ENCODE data around the gene CD244.

Gene CD244

GRCh38 chr1:160835751-160836150, 26.9 kb downstream of the CD244 start:
- Histone ChIP-seq H3K27me3 (no peaks in the 10 kb centered on the region), H3K4me3 (ENCODE audit: low read depth in 1 of 2, low read length in 1 of 2) (no peak overlapping the region), H3K9me3 (no peaks in the 10 kb centered on the region), H3K4me1 (ENCODE audit: control insufficient read depth in 1 of 2, insufficient read depth in 1 of 2, low read depth in 1 of 2, low read length in 1 of 2) (peaks cover 30 to 32% of the 10 kb centered on the region in 2 experiments), H3K27ac (peak overlapping the region; percentile 58), H3K36me3 (no peaks in the 10 kb centered on the region)
- TF ChIP-seq CTCF (IDR thresholded peaks at IDR 0.05) = no peak

GRCh38 chr1:160834945-160835565, 27.6 kb downstream of the CD244 start:
- H3K36me3 ChIP-seq = no peaks in the 10 kb centered on the region
- peaks cover 30 to 32% of the 10 kb centered on the region in 2 experiments for H3K4me1 ChIP-seq (ENCODE audit: control insufficient read depth in 1 of 2, insufficient read depth in 1 of 2, low read depth in 1 of 2, low read length in 1 of 2)
- no peaks in the 10 kb centered on the region for H3K27me3 ChIP-seq
- no peak overlapping the region for H3K27ac ChIP-seq
- no peak overlapping the region for H3K4me3 ChIP-seq (ENCODE audit: low read depth in 1 of 2, low read length in 1 of 2)
- TF ChIP-seq CTCF (IDR thresholded peaks at IDR 0.05) = no peak
- no peaks in the 10 kb centered on the region for H3K9me3 ChIP-seq

GRCh38 chr1:160830321-160831153, 32.1 kb downstream of the CD244 start:
- H3K4me1 ChIP-seq (ENCODE audit: control insufficient read depth in 1 of 2, insufficient read depth in 1 of 2, low read depth in 1 of 2, low read length in 1 of 2) = no peaks in the 10 kb centered on the region
- H3K36me3 ChIP-seq = no peaks in the 10 kb centered on the region
- H3K9me3 ChIP-seq = no peaks in the 10 kb centered on the region
- no peak overlapping the region for H3K4me3 ChIP-seq (ENCODE audit: low read depth in 1 of 2, low read length in 1 of 2)
- TF ChIP-seq CTCF (IDR thresholded peaks at IDR 0.05) = no peak
- H3K27ac ChIP-seq = no peak overlapping the region
- no peaks in the 10 kb centered on the region for H3K27me3 ChIP-seq

GRCh38 chr1:160829766-160830165, 32.9 kb downstream of the CD244 start:
- H3K4me3 ChIP-seq (ENCODE audit: low read depth in 1 of 2, low read length in 1 of 2) = no peak overlapping the region
- no peaks in the 10 kb centered on the region for H3K36me3 ChIP-seq
- no peaks in the 10 kb centered on the region for H3K27me3 ChIP-seq
- H3K27ac ChIP-seq = no peak overlapping the region
- H3K9me3 ChIP-seq = no peaks in the 10 kb centered on the region
- no peak for TF ChIP-seq CTCF (IDR thresholded peaks at IDR 0.05)
- H3K4me1 ChIP-seq (ENCODE audit: control insufficient read depth in 1 of 2, insufficient read depth in 1 of 2, low read depth in 1 of 2, low read length in 1 of 2) = no peaks in the 10 kb centered on the region

GRCh38 chr1:160827418-160827817, 35.3 kb downstream of the CD244 start:
- no peak overlapping the region for H3K4me3 ChIP-seq (ENCODE audit: low read depth in 1 of 2, low read length in 1 of 2)
- no peaks in the 10 kb centered on the region for H3K9me3 ChIP-seq
- no peak for TF ChIP-seq CTCF (IDR thresholded peaks at IDR 0.05)
- no peak overlapping the region for H3K27ac ChIP-seq
- no peaks in the 10 kb centered on the region for H3K27me3 ChIP-seq
- no peaks in the 10 kb centered on the region for H3K4me1 ChIP-seq (ENCODE audit: control insufficient read depth in 1 of 2, insufficient read depth in 1 of 2, low read depth in 1 of 2, low read length in 1 of 2)
- H3K36me3 ChIP-seq = no peaks in the 10 kb centered on the region

Data from neutrophil (primary cell).